Thymus (tissue), 11 donors: ENCODE measurements around the gene MFSD12. TPM values are rescaled to one million over a fixed set of nuclear protein-coding genes. Genes with fewer than 3 reads are reported as not detected.

Experiments
- DNase-seq, 9 donors: peaks; one replicate each; pipeline ENCODE4 v3.0.0-alpha.2; 2013; ENCODE audit warnings: low spot score in 9 of 9, low read depth in 6 of 9, missing footprints in 1 of 9
- H3K27ac ChIP-seq, 2 donors: one replicate each; pipeline ENCODE4 v1.5.1; 2013; ENCODE audit warnings: control low read depth in 1 of 2, low read depth in 1 of 2, low read length in 1 of 2, mild to moderate bottlenecking in 1 of 2, moderate library complexity in 1 of 2
- H3K27me3 ChIP-seq, 2 donors: one replicate each; pipeline ENCODE4 v1.5.1; 2013; ENCODE audit warnings: low read length in 1 of 2; ENCODE audit not compliant: control insufficient read depth in 2 of 2, insufficient read depth in 1 of 2
- H3K36me3 ChIP-seq, 2 donors: one replicate each; pipeline ENCODE4 v1.5.1; 2013; ENCODE audit warnings: low read length in 1 of 2, mild to moderate bottlenecking in 1 of 2, moderate library complexity in 1 of 2; ENCODE audit not compliant: control insufficient read depth in 2 of 2, insufficient read depth in 2 of 2
- H3K4me1 ChIP-seq, 2 donors: one replicate each; pipeline ENCODE4 v1.5.1; 2013; ENCODE audit warnings: low read length in 2 of 2; ENCODE audit not compliant: control insufficient read depth in 2 of 2, insufficient read depth in 2 of 2
- H3K4me3 ChIP-seq, 2 donors: one replicate each; pipeline ENCODE4 v1.5.1; 2013; ENCODE audit warnings: low read length in 2 of 2, control low read depth in 1 of 2, mild to moderate bottlenecking in 1 of 2
- H3K9me3 ChIP-seq, 2 donors: one replicate each; pipeline ENCODE4 v1.5.1; 2013; ENCODE audit warnings: low read length in 1 of 2, mild to moderate bottlenecking in 1 of 2; ENCODE audit not compliant: control insufficient read depth in 2 of 2, insufficient read depth in 1 of 2
- WGBS: extraction: QIAGEN DNeasy Blood & Tissue Kit; methylation state at CpG from one replicate; pipeline ENCODE4 v1.1.7; 2013; 5-methylcytosine and 5-hydroxymethylcytosine counted together
- polyA plus RNA-seq: library from polyadenylated mRNA; stranded (reverse); fragments of 200-250 nt; gene quantifications from one replicate; pipeline ENCODE4 v1.2.3, GENCODE V29; 2013
- total RNA-seq: library from RNA; stranded (reverse); fragments of 120-200 nt; gene quantifications from one replicate; pipeline ENCODE4 v1.2.4, GENCODE V29; 2013
- donor health status: healthy.

MFSD12 gene
- total and polyA plus RNA-seq, 2 donors, result 47.5 to 76.0 TPM

GRCh38 chr19:3554254-3555083 is 2.9 kb downstream of the MFSD12 start:
- H3K27me3 ChIP-seq, result no peaks in the 10 kb centered on the region
- peak overlapping the region; percentile 33 to 35 for H3K4me3 ChIP-seq
- 31% methylated on average over 21 of the region's 21 CpGs for WGBS
- peak; percentile 55 to 91 (median 76) for DNase-seq
- peak overlapping the region; percentile 88 to 95 for H3K27ac ChIP-seq
- H3K36me3 ChIP-seq, result peaks cover 15 to 20% of the 10 kb centered on the region in 2 donors
- peaks cover 30 to 53% of the 10 kb centered on the region in 2 donors for H3K4me1 ChIP-seq
- H3K9me3 ChIP-seq, result no peaks in the 10 kb centered on the region

DNA sequence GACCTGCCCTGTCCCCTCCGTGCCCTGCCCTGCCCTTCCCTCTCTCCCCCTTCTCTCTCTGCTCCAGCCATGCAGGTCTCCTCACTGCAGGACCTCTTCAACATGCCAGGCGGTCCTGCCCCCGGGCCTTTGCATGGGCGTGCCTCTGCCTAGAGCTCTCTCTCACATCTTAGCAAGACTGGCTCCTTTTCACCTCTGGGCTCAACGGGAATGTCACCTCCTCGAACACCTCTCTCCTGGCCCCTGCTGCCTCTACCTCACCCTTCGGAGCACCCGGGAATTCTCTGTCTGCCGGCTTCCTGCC is 5.6 kb downstream of the MFSD12 start:
- peaks cover 26 to 46% of the 10 kb centered on the region in 2 donors for H3K4me1 ChIP-seq
- no peak for DNase-seq
- H3K9me3 ChIP-seq, result no peaks in the 10 kb centered on the region
- H3K36me3 ChIP-seq, result peaks cover 38 to 44% of the 10 kb centered on the region in 2 donors
- H3K27me3 ChIP-seq, result no peaks in the 10 kb centered on the region
- WGBS, result 96% methylated on average over 9 of the region's 9 CpGs
- H3K27ac ChIP-seq, result no peak overlapping the region
- no peak overlapping the region for H3K4me3 ChIP-seq

DNA sequence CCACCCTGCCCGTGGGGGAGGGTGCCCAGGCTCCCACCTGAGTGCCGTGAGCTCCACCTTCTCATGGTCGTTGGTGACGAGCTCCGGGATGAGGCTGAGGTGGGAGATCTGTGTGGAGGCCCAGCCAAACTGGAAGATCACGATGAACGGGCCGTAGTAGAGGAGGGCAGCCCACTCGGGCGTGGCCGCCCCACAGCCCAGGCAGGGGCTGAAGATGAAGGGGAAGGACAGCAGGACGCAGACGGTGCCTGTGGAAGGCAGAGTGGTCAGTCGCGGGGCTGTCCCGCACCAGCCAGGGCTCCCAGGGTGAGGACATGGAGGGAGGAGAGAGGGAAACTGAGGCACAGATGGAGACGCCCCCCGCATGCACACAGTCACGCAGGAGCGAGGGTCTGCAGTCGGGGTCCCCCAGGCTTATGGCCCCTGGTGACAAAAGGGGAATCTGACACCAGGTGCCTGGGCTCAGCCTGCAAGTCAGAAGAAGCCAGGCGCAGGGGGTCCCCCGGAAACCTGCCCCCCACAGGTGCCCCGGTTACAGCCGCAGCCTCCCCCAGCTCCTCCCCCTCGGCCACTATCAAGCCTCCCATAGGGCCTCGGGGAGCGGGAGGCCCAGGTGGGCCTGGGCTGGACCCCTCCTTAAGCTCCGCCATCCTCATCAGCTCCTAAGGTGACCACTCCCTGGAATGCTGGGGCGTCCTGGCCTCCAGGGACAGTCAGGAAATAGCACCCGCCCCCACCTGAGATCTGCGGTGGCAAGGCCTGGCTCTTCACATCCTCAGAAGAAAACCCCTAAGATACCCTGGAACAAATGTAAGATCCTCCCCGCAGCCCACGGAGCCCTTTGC is 6.2 kb downstream of the MFSD12 start:
- DNase-seq, result no peak
- WGBS, result 97% methylated on average over 34 of the region's 34 CpGs
- Histone ChIP-seq H3K36me3 (peaks cover 43 to 48% of the 10 kb centered on the region in 2 donors), H3K9me3 (no peaks in the 10 kb centered on the region), H3K27ac (no peak overlapping the region), H3K27me3 (no peaks in the 10 kb centered on the region), H3K4me3 (no peak overlapping the region), H3K4me1 (peaks cover 23 to 41% of the 10 kb centered on the region in 2 donors)

DNA sequence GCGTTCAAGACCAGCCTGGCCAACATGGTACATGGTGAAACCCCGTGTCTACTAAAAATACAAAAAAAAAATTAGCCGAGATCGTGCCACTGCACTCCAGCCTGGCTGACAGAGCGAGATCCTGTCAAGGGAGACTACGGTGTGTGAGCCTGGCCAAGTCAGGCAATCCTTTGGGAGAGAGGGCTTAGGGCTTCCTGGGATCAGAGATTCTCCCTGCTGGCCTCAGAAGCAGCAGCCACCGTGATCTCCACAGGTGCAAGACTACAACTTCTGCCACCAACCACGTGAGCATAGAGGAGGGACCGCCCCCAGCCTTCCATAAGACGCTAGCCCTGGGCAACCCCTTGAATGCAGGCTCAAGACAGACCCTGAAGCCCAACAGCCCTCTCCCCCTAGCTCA is 7.6 kb downstream of the MFSD12 start:
- Histone ChIP-seq H3K27me3 (no peaks in the 10 kb centered on the region), H3K4me1 (peaks cover 12 to 27% of the 10 kb centered on the region in 2 donors), H3K4me3 (no peak overlapping the region), H3K27ac (no peak overlapping the region), H3K9me3 (no peaks in the 10 kb centered on the region), H3K36me3 (peaks cover 53% of the 10 kb centered on the region in 2 donors)
- DNase-seq, result no peak
- 96% methylated on average over 10 of the region's 10 CpGs for WGBS

DNA sequence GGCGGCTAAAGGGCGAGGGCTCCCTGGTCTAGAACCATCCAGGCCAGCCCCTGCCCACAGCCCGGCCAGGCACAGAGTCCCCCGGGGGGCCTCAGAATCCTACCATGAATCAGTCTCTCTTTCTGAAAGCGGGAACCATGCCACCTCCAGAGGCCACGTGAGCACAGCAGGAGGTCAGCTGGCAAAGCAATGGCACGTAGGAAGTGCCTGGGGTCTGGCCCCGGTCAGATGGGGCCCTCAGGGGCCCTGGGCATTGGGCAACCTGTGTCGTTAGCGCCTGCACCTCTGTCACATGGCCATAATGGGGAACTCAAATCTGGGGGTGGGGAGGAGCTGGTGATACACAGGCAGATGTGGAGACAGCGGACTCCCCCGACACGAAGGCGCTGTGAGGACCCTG is 8.8 kb downstream of the MFSD12 start:
- no peaks in the 10 kb centered on the region for H3K9me3 ChIP-seq
- H3K27ac ChIP-seq, result no peak overlapping the region
- no peaks in the 10 kb centered on the region for H3K27me3 ChIP-seq
- WGBS, result 96% methylated on average over 14 of the region's 14 CpGs
- DNase-seq, result no peak
- H3K4me3 ChIP-seq, result no peak overlapping the region
- peaks cover 6 to 15% of the 10 kb centered on the region in 2 donors for H3K4me1 ChIP-seq
- H3K36me3 ChIP-seq, result peaks cover 64 to 65% of the 10 kb centered on the region in 2 donors

DNA sequence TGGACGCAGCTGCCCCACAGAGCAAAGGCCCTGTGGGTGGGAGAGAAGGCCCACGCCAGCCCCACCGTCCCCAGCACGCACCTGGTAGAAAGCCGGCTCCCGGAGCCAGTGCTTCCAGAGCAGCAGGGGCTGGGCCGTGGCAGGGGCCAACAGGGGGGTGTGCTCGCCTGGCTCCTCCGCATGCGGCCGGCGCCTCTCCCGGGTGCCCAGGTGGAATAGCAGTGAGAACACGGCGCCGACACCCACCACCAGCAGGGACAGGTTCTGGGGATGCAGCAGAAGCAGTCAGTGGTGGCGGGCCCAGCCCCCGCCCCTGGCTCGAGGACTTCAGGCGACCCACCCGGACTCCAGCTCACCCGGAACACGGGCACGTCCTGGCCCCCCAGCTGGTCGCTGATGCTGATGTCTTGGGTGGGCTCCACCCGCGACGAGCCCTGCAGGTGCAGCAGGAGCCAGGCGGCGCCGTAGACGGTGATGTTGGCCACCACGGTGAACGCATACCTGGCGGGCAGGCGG is 9.6 kb downstream of the MFSD12 start:
- 93% methylated on average over 36 of the region's 36 CpGs for WGBS
- Histone ChIP-seq H3K4me3 (no peak overlapping the region), H3K27me3 (no peaks in the 10 kb centered on the region), H3K27ac (no peak overlapping the region), H3K36me3 (peaks cover 69 to 70% of the 10 kb centered on the region in 2 donors), H3K4me1 (peaks cover 1 to 9% of the 10 kb centered on the region in 2 donors), H3K9me3 (no peaks in the 10 kb centered on the region)
- no peak for DNase-seq

- DNase-seq, result no peak
- H3K9me3 ChIP-seq, result no peaks in the 10 kb centered on the region
- H3K36me3 ChIP-seq, result peaks cover 72% of the 10 kb centered on the region in 2 donors
- H3K27ac ChIP-seq, result no peak overlapping the region
- H3K4me3 ChIP-seq, result no peak overlapping the region
- H3K4me1 ChIP-seq, result peaks cover 0 to 4% of the 10 kb centered on the region in 2 donors
- no peaks in the 10 kb centered on the region for H3K27me3 ChIP-seq
- WGBS, result 95% methylated on average over 15 of the region's 15 CpGs
Measured at GRCh38 chr19:3547301-3547731, 10.1 kb downstream of the MFSD12 start.

DNA sequence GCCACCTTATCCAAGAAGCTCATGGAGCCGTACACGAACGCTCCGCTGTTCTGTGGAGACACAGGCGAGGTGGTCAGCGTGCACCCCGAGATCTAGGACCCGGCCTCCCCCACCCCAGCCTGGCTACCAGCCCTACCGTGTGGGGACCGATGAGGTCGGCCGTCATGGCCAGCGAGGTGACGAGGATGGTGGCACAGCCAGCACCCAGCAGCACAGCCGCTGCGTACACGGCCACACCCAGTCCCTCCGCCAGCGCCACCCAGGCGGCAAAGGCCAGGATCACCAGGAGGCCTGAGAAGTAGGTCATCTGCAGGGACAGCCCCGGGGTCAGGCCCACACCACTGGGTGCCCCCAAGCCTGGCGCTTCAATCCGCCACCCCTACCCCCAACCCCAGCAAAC is 11.3 kb downstream of the MFSD12 start:
- no peaks in the 10 kb centered on the region for H3K27me3 ChIP-seq
- H3K4me3 ChIP-seq, result no peak overlapping the region
- DNase-seq, result no peak
- H3K36me3 ChIP-seq, result peaks cover 68 to 72% of the 10 kb centered on the region in 2 donors
- H3K4me1 ChIP-seq, result peaks cover 0 to 2% of the 10 kb centered on the region in 2 donors
- H3K9me3 ChIP-seq, result no peaks in the 10 kb centered on the region
- WGBS, result 93% methylated on average over 23 of the region's 23 CpGs
- no peak overlapping the region for H3K27ac ChIP-seq

GRCh38 chr19:3545669-3546034 is 11.7 kb downstream of the MFSD12 start:
- WGBS, result 90% methylated on average over 10 of the region's 10 CpGs
- H3K36me3 ChIP-seq, result peaks cover 63 to 67% of the 10 kb centered on the region in 2 donors
- H3K4me3 ChIP-seq, result no peak overlapping the region
- H3K4me1 ChIP-seq, result peaks cover 0 to 2% of the 10 kb centered on the region in 2 donors
- H3K27ac ChIP-seq, result no peak overlapping the region
- no peaks in the 10 kb centered on the region for H3K9me3 ChIP-seq
- H3K27me3 ChIP-seq, result no peaks in the 10 kb centered on the region
- DNase-seq, result no peak
